IMR-90 (cell line): Measurements from ENCODE around the gene SLC25A12. TPM values are rescaled to one million over a fixed set of nuclear protein-coding genes. Genes with fewer than 3 reads are reported as not detected.
A peak's percentile ranks its signal among the peaks of the same experiment; 100 is the strongest.

Experiments used
- ATAC-seq: fragments of 200-7000 bp; cut with Tn5 transposase; 2 replicates; pipeline ENCODE4 v1.9.1; 2020; ENCODE audit warnings: low read depth, mild to moderate bottlenecking, moderate library complexity
- BruUV-seq: library from RNA; stranded (reverse); fragments of 400-500 nt; replicated peaks from 2 replicates; lab custom pipeline; 2021; lab: Mats Ljungman, UMichigan
- CTCF ChIA-PET: fragments of 300-600 bp; formaldehyde crosslinking; extraction: SDS; loops from one replicate; lab custom pipeline; 2021; ENCODE audit warnings: antibody characterized with exemption; lab: Yijun Ruan, JAX
- POLR2A ChIA-PET: fragments of 300-600 bp; sonication (Branson Sonifier 250); formaldehyde crosslinking; loops from one replicate; lab custom pipeline; 2022; ENCODE audit warnings: antibody characterized with exemption; ENCODE audit not compliant: unreplicated experiment; lab: Charles Lee
- DNase-seq: peaks from one replicate; pipeline ENCODE4 v3.0.0; 2013
- H2AFZ ChIP-seq: replicated peaks from 2 replicates; pipeline ENCODE3; 2013; ENCODE audit warnings: low read length, mild to moderate bottlenecking; ENCODE audit not compliant: poor library complexity
- H2AK5ac ChIP-seq: 2 replicates; pipeline ENCODE4 v1.6.1; 2013; ENCODE audit warnings: low read depth, low read length, inconsistent platforms
- H2AK9ac ChIP-seq: replicated peaks from 2 replicates; pipeline ENCODE3; 2013; ENCODE audit warnings: mild to moderate bottlenecking, low read depth, low read length, moderate library complexity; ENCODE audit not compliant: poor library complexity
- H2BK120ac ChIP-seq: 2 replicates; pipeline ENCODE4 v1.6.1; 2013; ENCODE audit warnings: low read depth, low read length, inconsistent platforms
- H2BK15ac ChIP-seq: 3 replicates; pipeline ENCODE4 v1.6.1; 2013; ENCODE audit warnings: low read depth, low read length, inconsistent platforms
- H2BK20ac ChIP-seq: 2 replicates; pipeline ENCODE4 v1.6.1; 2013; ENCODE audit warnings: low read depth, mild to moderate bottlenecking, inconsistent platforms, low read length, moderate library complexity
- H2BK5ac ChIP-seq: 2 replicates; pipeline ENCODE4 v1.6.1; 2013; ENCODE audit warnings: mild to moderate bottlenecking, low read depth, low read length, inconsistent platforms; ENCODE audit not compliant: poor library complexity, severe bottlenecking
- H3K14ac ChIP-seq: replicated peaks from 2 replicates; pipeline ENCODE4 v1.6.1; 2013; ENCODE audit warnings: low read depth, low read length, inconsistent platforms
- H3K18ac ChIP-seq: 2 replicates; pipeline ENCODE4 v1.6.1; 2013; ENCODE audit warnings: low read depth, low read length, control low read depth
- H3K23ac ChIP-seq: 2 replicates; pipeline ENCODE4 v1.6.1; 2013; ENCODE audit warnings: low read depth, low read length, inconsistent platforms
- H3K27ac ChIP-seq: 2 replicates; pipeline ENCODE4 v1.5.1; 2013; ENCODE audit warnings: mild to moderate bottlenecking, control low read depth, low read length; ENCODE audit not compliant: insufficient read depth
- H3K27me3 ChIP-seq: 2 replicates; pipeline ENCODE4 v1.6.1; 2013; ENCODE audit warnings: low read length; ENCODE audit not compliant: control insufficient read depth, insufficient read depth
- H3K36me3 ChIP-seq: 2 replicates; pipeline ENCODE4 v1.6.1; 2013; ENCODE audit warnings: low read length, mixed read lengths; ENCODE audit not compliant: control insufficient read depth, insufficient read depth
- H3K4ac ChIP-seq: 2 replicates; pipeline ENCODE4 v1.6.1; 2013; ENCODE audit warnings: low read depth, low read length, inconsistent platforms
- H3K4me1 ChIP-seq: 2 replicates; pipeline ENCODE4 v1.6.1; 2013; ENCODE audit warnings: low read length, mixed read lengths; ENCODE audit not compliant: control insufficient read depth, insufficient read depth
- H3K4me2 ChIP-seq: 2 replicates; pipeline ENCODE4 v1.6.1; 2013; ENCODE audit warnings: low read depth, mild to moderate bottlenecking, control low read depth, low read length, moderate library complexity
- H3K4me3 ChIP-seq: 2 replicates; pipeline ENCODE4 v1.5.1; 2013; ENCODE audit warnings: low read depth, mild to moderate bottlenecking, control low read depth, low read length, moderate library complexity; ENCODE audit not compliant: insufficient read depth
- H3K56ac ChIP-seq: 2 replicates; pipeline ENCODE4 v1.6.1; 2013; ENCODE audit warnings: low read length, inconsistent platforms; ENCODE audit not compliant: insufficient read depth; ENCODE audit errors: extremely low read depth
- H3K79me1 ChIP-seq, 2 experiments: 2 replicates each; pipeline ENCODE4 v1.6.1; 2013; ENCODE audit warnings: low read length in 2 of 2, inconsistent platforms in 1 of 2, low read depth in 1 of 2
- H3K9ac ChIP-seq: 2 replicates; pipeline ENCODE4 v1.6.1; 2013; ENCODE audit warnings: low read depth, low read length, control low read depth
- H3K9me1 ChIP-seq: 2 replicates; pipeline ENCODE4 v1.6.1; 2013; ENCODE audit warnings: low read length, inconsistent platforms; ENCODE audit not compliant: insufficient read depth
- H3K9me3 ChIP-seq: 2 replicates; pipeline ENCODE4 v1.6.1; 2013; ENCODE audit warnings: low read length; ENCODE audit not compliant: control insufficient read depth, insufficient read depth
- H4K20me1 ChIP-seq: 2 replicates; pipeline ENCODE4 v1.6.1; 2013; ENCODE audit warnings: low read length, inconsistent platforms; ENCODE audit not compliant: insufficient read depth
- H4K5ac ChIP-seq: 2 replicates; pipeline ENCODE4 v1.6.1; 2013; ENCODE audit warnings: mild to moderate bottlenecking, low read depth, low read length, control low read depth
- H4K8ac ChIP-seq, 2 experiments: 2 replicates each; pipeline ENCODE4 v1.6.1; 2013; ENCODE audit warnings: low read depth in 2 of 2, low read length in 2 of 2, control low read depth in 1 of 2, inconsistent platforms in 1 of 2
- H4K91ac ChIP-seq: 2 replicates; pipeline ENCODE4 v1.6.1; 2013; ENCODE audit warnings: low read depth, low read length, inconsistent platforms; ENCODE audit not compliant: insufficient read depth
- CEBPB ChIP-seq: IDR thresholded peaks from 2 replicates; pipeline ENCODE4 v1.6.1; 2012; ENCODE audit warnings: low read depth, low read length, improper control_type of control experiment
- ELK1 ChIP-seq: fragments of 150-350 bp; IDR thresholded peaks from 2 replicates; pipeline ENCODE4 v1.6.1; 2016; ENCODE audit warnings: low read depth, mild to moderate bottlenecking, low read length, moderate library complexity, borderline replicate concordance
- FOS ChIP-seq: fragments of 150-350 bp; IDR thresholded peaks from 2 replicates; pipeline ENCODE4 v1.6.1; 2016; ENCODE audit warnings: low read depth, low read length
- MAFK ChIP-seq: IDR thresholded peaks from 2 replicates; pipeline ENCODE4 v1.6.1; 2012; ENCODE audit warnings: low read depth, low read length, improper control_type of control experiment
- WGBS, 2 experiments: methylation state at CpG; one replicate each; pipeline versions ENCODE4 v1.1.5 to v1.1.7; 2013; ENCODE audit warnings: missing lambda C conversion rate in 2 of 2; ENCODE audit not compliant: insufficient read length in 1 of 2; ENCODE audit errors: extremely low coverage in 2 of 2; 5-methylcytosine and 5-hydroxymethylcytosine counted together
- dilution Hi-C: fragments of 300-500 bp; cut with HindIII; formaldehyde crosslinking; loops from one replicate; pipeline ENCODE4 v1.14.3; 2018; ENCODE audit warnings: low sequenced_read_pairs; ENCODE audit not compliant: unreplicated experiment
- in situ Hi-C: fragments of 300-500 bp; cut with MboI; formaldehyde crosslinking; loops from 3 replicates; pipeline ENCODE4 v1.14.3; 2019; ENCODE audit warnings: low sequenced_read_pairs, inconsistent platforms, mixed read lengths
- intact Hi-C: fragments of 100-400 bp; cut with micrococcal nuclease; formaldehyde crosslinking; loops from 2 replicates; pipeline ENCODE4 v1.10.0; 2022
- polyA plus RNA-seq, 3 experiments: library from polyadenylated mRNA; depleted of rRNA; stranded (reverse); fragments of >200 nt; gene quantifications; 2 replicates each; pipeline ENCODE4 v1.2.3, GENCODE V29; 2012; ENCODE audit warnings: low replicate concordance in 1 of 3
- total RNA-seq: library from RNA; depleted of rRNA; stranded (reverse); fragments of >200 nt; gene quantifications from 2 replicates; pipeline ENCODE4 v1.2.3, GENCODE V29; 2012

The SLC25A12 gene
- total and polyA plus RNA-seq, 2 of the 4 experiments (the other 2 are of a cell fraction): 16.3 to 17.6 TPM

GRCh38 chr2:171837736-171838135, 56.3 kb downstream of the SLC25A12 start:
- no peaks in the 10 kb centered on the region for H3K27me3 ChIP-seq
- H3K18ac ChIP-seq: no peak overlapping the region
- ChIA-PET POLR2A (no interaction called here), CTCF (no interaction called here)
- H3K9ac ChIP-seq: no peak overlapping the region
- H3K56ac ChIP-seq: no peak overlapping the region
- BruUV-seq: no TSS peak
- no peak overlapping the region for H3K4ac ChIP-seq
- H3K4me1 ChIP-seq: no peaks in the 10 kb centered on the region
- ATAC-seq: peak; percentile 40; the same call in 1 of the 2 replicates
- no peak overlapping the region for H3K23ac ChIP-seq
- no peak overlapping the region for H2BK5ac ChIP-seq
- peaks cover 1% of the 10 kb centered on the region for H3K9me3 ChIP-seq
- WGBS, 2 experiments: no CpG with 5 or more reads among the region's 2 CpGs
- no peaks in the 10 kb centered on the region for H3K79me1 ChIP-seq
- H2BK20ac ChIP-seq: no peak overlapping the region
- H3K4me3 ChIP-seq: no peak overlapping the region
- TF ChIP-seq CEBPB: peak; percentile 57; the same call in 1 of the 2 replicates
- no peak for TF ChIP-seq MAFK
- TF ChIP-seq FOS: no peak
- TF ChIP-seq ELK1: no peak
- peak; percentile 24 for DNase-seq
- H3K9me1 ChIP-seq: no peaks in the 10 kb centered on the region
- in situ Hi-C loops: no loop called here
- no peak overlapping the region for H2AK5ac ChIP-seq
- no peak overlapping the region for H2BK120ac ChIP-seq
- no peak overlapping the region for H2AFZ ChIP-seq
- intact Hi-C loops: no loop called here
- H2AK9ac ChIP-seq: no peak overlapping the region
- dilution Hi-C loops: no loop called here
- no peak overlapping the region for H3K14ac ChIP-seq
- peaks cover 20% of the 10 kb centered on the region for H3K36me3 ChIP-seq
- no peak overlapping the region for H4K5ac ChIP-seq
- no peaks in the 10 kb centered on the region for H4K20me1 ChIP-seq
- H4K8ac ChIP-seq: no peak overlapping the region
- H4K91ac ChIP-seq: no peak overlapping the region
- H3K4me2 ChIP-seq: no peak overlapping the region
- no peak overlapping the region for H2BK15ac ChIP-seq
- H3K27ac ChIP-seq: no peak overlapping the region
